Activated CD4-positive, alpha-beta T cell treated with anti-CD3 and anti-CD28 coated beads, Interleukin-2, Interleukin-4, amounts not matched to agents 100 ng/mL and 50 ng/mL, durations not matched to agents 16 hours and 8 hours (primary cell): ENCODE measurements around the gene HEMK1.

Experiments used
- DNase-seq: peaks from one replicate; pipeline ENCODE4 v3.0.0-alpha.2; 2020; ENCODE audit warnings: low spot score

Gene HEMK1

DNA sequence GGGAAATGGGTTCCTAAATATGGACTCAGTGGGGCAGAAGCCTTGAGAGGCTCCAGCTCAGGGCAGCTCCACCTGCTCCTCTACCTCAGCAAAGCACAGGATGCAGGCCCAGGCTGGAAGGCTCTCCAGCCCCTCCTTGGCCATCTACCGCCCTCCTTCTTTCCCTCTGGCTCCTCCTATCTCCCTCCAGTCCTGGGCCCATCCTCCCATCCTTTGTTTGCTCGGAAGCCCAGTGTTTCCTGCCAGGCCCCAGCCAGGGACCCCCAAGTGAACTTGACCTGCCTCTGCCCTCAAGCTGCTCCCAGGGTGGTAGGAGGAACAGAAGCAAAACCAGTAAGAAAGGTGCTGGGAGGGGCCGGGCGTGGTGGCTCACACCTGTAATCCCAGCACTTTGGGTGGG is 67.7 kb downstream of the HEMK1 start:
- no peak for DNase-seq

- no peak for DNase-seq
These were observed 68.6 kb downstream of the HEMK1 start for GRCh38 chr3:50637945-50638344.

GRCh38 chr3:50639055-50639494 is 69.8 kb downstream of the HEMK1 start:
- no peak for DNase-seq

- DNase-seq, result peak; percentile 39
These were observed 73.1 kb downstream of the HEMK1 start for GRCh38 chr3:50642382-50642781.

- DNase-seq, result no peak
These were observed 75.2 kb downstream of the HEMK1 start for GRCh38 chr3:50644561-50644960.

GRCh38 chr3:50645378-50645777 is 76.1 kb downstream of the HEMK1 start:
- DNase-seq, result no peak
